SU-DHL-6 (cell line): ENCODE data around the gene C13orf46.

ENCODE experiments used
- CTCF ChIP-seq: fragments of 200-600 bp; sonication (generic); IDR thresholded peaks from one replicate; pipeline ENCODE4 v1.5.1; 2017; ENCODE audit warnings: antibody characterized with exemption, mild to moderate bottlenecking, low read length, moderate library complexity; ENCODE audit not compliant: insufficient read depth, poor library complexity, severe bottlenecking
- EZH2phosphoT487 ChIP-seq: fragments of 200-600 bp; sonication (generic), shearing (Covaris generic); conservative IDR thresholded peaks from 2 replicates; pipeline ENCODE4 v1.6.1; 2018; ENCODE audit warnings: mild to moderate bottlenecking, antibody characterized with exemption, low read length, moderate library complexity, mixed read lengths

- TF ChIP-seq CTCF (no peak), EZH2phosphoT487 (no peak)
Observed at GRCh38 chr13:113903912-113904311, 70.0 kb downstream of the C13orf46 start.
